Smooth muscle cell (in vitro differentiated cells): Measurements from ENCODE around the gene PCYT1A. TPM values are rescaled to one million over a fixed set of nuclear protein-coding genes. Genes with fewer than 3 reads are reported as not detected.

Experiments used
- DNase-seq: peaks from one replicate; lab custom pipeline; 2025; ENCODE audit not compliant: unreplicated experiment; lab: John Stamatoyannopoulos, UW
- H2AFZ ChIP-seq: fragments of 200-600 bp; sonication (generic); 2 replicates; pipeline ENCODE4 v1.6.0; 2016; ENCODE audit warnings: antibody characterized with exemption, low read depth, mild to moderate bottlenecking
- H3F3A ChIP-seq: fragments of 200-600 bp; sonication (generic); 2 replicates; pipeline ENCODE4 v1.6.0; 2017; ENCODE audit warnings: antibody characterized with exemption, low read depth
- H3K27ac ChIP-seq: fragments of 200-600 bp; sonication (generic); 2 replicates; pipeline ENCODE4 v1.5.1; 2016; ENCODE audit warnings: low read depth, mild to moderate bottlenecking
- H3K27me3 ChIP-seq: fragments of 200-600 bp; sonication (generic); 2 replicates; pipeline ENCODE4 v1.6.1; 2016; ENCODE audit warnings: low read depth, mild to moderate bottlenecking
- H3K36me3 ChIP-seq: fragments of 200-600 bp; sonication (generic); 2 replicates; pipeline ENCODE4 v1.5.1; 2016; ENCODE audit warnings: low read depth
- H3K4me1 ChIP-seq: fragments of 200-600 bp; sonication (generic); 2 replicates; pipeline ENCODE4 v1.5.1; 2016; ENCODE audit warnings: low read depth
- H3K4me2 ChIP-seq: fragments of 200-600 bp; sonication (generic); 2 replicates; pipeline ENCODE4 v1.6.0; 2016; ENCODE audit warnings: mild to moderate bottlenecking
- H3K4me3 ChIP-seq: fragments of 200-600 bp; sonication (generic); 2 replicates; pipeline ENCODE4 v1.5.1; 2016; ENCODE audit warnings: mild to moderate bottlenecking
- H3K79me2 ChIP-seq: fragments of 200-600 bp; sonication (generic); 2 replicates; pipeline ENCODE4 v1.6.0; 2016; ENCODE audit warnings: low read depth, mild to moderate bottlenecking
- H3K9ac ChIP-seq: fragments of 200-600 bp; sonication (generic); 2 replicates; pipeline ENCODE4 v1.6.0; 2016; ENCODE audit warnings: low read depth
- H3K9me3 ChIP-seq: fragments of 200-600 bp; sonication (generic); replicated peaks from 2 replicates; pipeline ENCODE4 v1.5.1; 2016; ENCODE audit warnings: low read depth
- H4K20me1 ChIP-seq: fragments of 200-600 bp; sonication (generic); 2 replicates; pipeline ENCODE4 v1.6.0; 2016; ENCODE audit warnings: low read depth
- CTCF ChIP-seq: fragments of 200-600 bp; sonication (generic); IDR thresholded peaks from 2 replicates; pipeline ENCODE4 v1.5.1; 2017; ENCODE audit warnings: borderline replicate concordance, mild to moderate bottlenecking, antibody characterized with exemption; ENCODE audit not compliant: insufficient read depth, poor library complexity, severe bottlenecking
- WGBS: methylation state at CpG from one replicate; pipeline ENCODE4 v1.1.7; 2016; ENCODE audit warnings: low lambda C conversion rate; 5-methylcytosine and 5-hydroxymethylcytosine counted together
- polyA plus RNA-seq: library from polyadenylated mRNA; unstranded; fragments of >200 nt; fragmentation: Nextera tagmentation; extraction: Ambion mirVana; gene quantifications from 2 replicates; pipeline ENCODE4 v1.2.1, GENCODE V29; 2016
- total RNA-seq: library from RNA; depleted of rRNA; stranded (reverse); fragments of >200 nt; gene quantifications from 2 replicates; pipeline ENCODE4 v1.2.3, GENCODE V29; 2014

Gene PCYT1A
- total and polyA plus RNA-seq, 2 experiments from 2014 or later = 19.7 to 68.3 TPM

GRCh38 chr3:196270499-196270898, 17.0 kb downstream of the PCYT1A start:
- Histone ChIP-seq H3K4me3 (no peak overlapping the region), H3K79me2 (peaks cover 45% of the 10 kb centered on the region), H3K36me3 (no peaks in the 10 kb centered on the region), H3K9me3 (no peaks in the 10 kb centered on the region), H3K27ac (no peak overlapping the region), H3K27me3 (no peaks in the 10 kb centered on the region), H2AFZ (no peak overlapping the region), H3K4me1 (no peaks in the 10 kb centered on the region), H3K4me2 (no peak overlapping the region), H3K9ac (no peak overlapping the region), H4K20me1 (peaks cover 64% of the 10 kb centered on the region), H3F3A (no peaks in the 10 kb centered on the region)
- no peak for DNase-seq
- TF ChIP-seq CTCF = no peak
- 89% methylated on average over 5 of the region's 5 CpGs for WGBS

GRCh38 chr3:196268284-196269163, 19.0 kb downstream of the PCYT1A start:
- H3K4me3 ChIP-seq = no peak overlapping the region
- WGBS = 76% methylated on average over 9 of the region's 9 CpGs
- no peaks in the 10 kb centered on the region for H3K9me3 ChIP-seq
- DNase-seq = no peak
- no peak overlapping the region for H2AFZ ChIP-seq
- H3K9ac ChIP-seq = no peak overlapping the region
- no peaks in the 10 kb centered on the region for H3K36me3 ChIP-seq
- no peaks in the 10 kb centered on the region for H3K4me1 ChIP-seq
- peak overlapping the region; percentile 34 for H3K27ac ChIP-seq
- peaks cover 41% of the 10 kb centered on the region for H3K79me2 ChIP-seq
- H3K27me3 ChIP-seq = no peaks in the 10 kb centered on the region
- no peaks in the 10 kb centered on the region for H3F3A ChIP-seq
- no peak for TF ChIP-seq CTCF
- peaks cover 50% of the 10 kb centered on the region for H4K20me1 ChIP-seq
- no peak overlapping the region for H3K4me2 ChIP-seq

GRCh38 chr3:196263819-196264218, 23.7 kb downstream of the PCYT1A start:
- no peak overlapping the region for H3K9ac ChIP-seq
- no peaks in the 10 kb centered on the region for H3K4me1 ChIP-seq
- no peak overlapping the region for H2AFZ ChIP-seq
- H3K4me2 ChIP-seq = no peak overlapping the region
- no peak overlapping the region for H3K4me3 ChIP-seq
- no peak for TF ChIP-seq CTCF
- no peaks in the 10 kb centered on the region for H3K27me3 ChIP-seq
- no peak for DNase-seq
- H3K9me3 ChIP-seq = no peaks in the 10 kb centered on the region
- WGBS = 95% methylated on average over 7 of the region's 7 CpGs
- no peaks in the 10 kb centered on the region for H3F3A ChIP-seq
- H3K79me2 ChIP-seq = peaks cover 49% of the 10 kb centered on the region
- peaks cover 4% of the 10 kb centered on the region for H3K36me3 ChIP-seq
- H4K20me1 ChIP-seq = peaks cover 44% of the 10 kb centered on the region
- no peak overlapping the region for H3K27ac ChIP-seq
